ENCODE results near the gene PCSK6. TPM values are rescaled to one million over a fixed set of nuclear protein-coding genes. Genes with fewer than 3 reads are reported as not detected.

Gene PCSK6
- total RNA-seq, 1 donor from 2014 or later: 3.3 TPM

GRCh38 chr15:101258238-101259144 lies 231.0 kb downstream of the PCSK6 start:
- intact Hi-C loops (cut with micrococcal nuclease): loop anchor here (1.0 to 5.0 kb wide), 3 partner anchors 170 to 341 kb away; partner anchors contain the start of gene LRRK1

GRCh38 chr15:101256757-101257156 lies 232.8 kb downstream of the PCSK6 start:
- intact Hi-C loops (cut with micrococcal nuclease): loop anchor here (5.0 kb wide), 1 partner anchor 339 kb away; the partner anchor contains the start of gene LRRK1

- intact Hi-C loops (cut with micrococcal nuclease): loop anchor here (5.0 kb wide), 1 partner anchor 338 kb away; the partner anchor contains the start of gene LRRK1
Observed at GRCh38 chr15:101255615-101256241, 233.8 kb downstream of the PCSK6 start.

- intact Hi-C loops (cut with micrococcal nuclease): loop anchor here (5.0 kb wide), 1 partner anchor 338 kb away; the partner anchor contains the start of gene LRRK1
Observed at GRCh38 chr15:101255051-101255395, 234.5 kb downstream of the PCSK6 start.

GRCh38 chr15:101254157-101255050 lies 235.1 kb downstream of the PCSK6 start:
- intact Hi-C loops (cut with micrococcal nuclease): loop anchor here (5.0 kb wide), 1 partner anchor 337 kb away; the partner anchor contains the start of gene LRRK1

Other genes with a start within 250 kb of the PCSK6 start
- gene CHSY1, start 237.7 kb downstream of the PCSK6 start, total RNA-seq: 35.6 and 37.5 TPM in 2 replicates
- 40.0 and 42.5 TPM in 2 replicates for gene SELENOS, start 212.2 kb downstream of the PCSK6 start, total RNA-seq
- gene SNRPA1, start 194.5 kb downstream of the PCSK6 start, total RNA-seq: 135 and 147 TPM in 2 replicates
- gene TM2D3, start 162.7 kb upstream of the PCSK6 start, total RNA-seq: 42.9 and 47.0 TPM in 2 replicates
- gene TARS3, start 234.8 kb upstream of the PCSK6 start, total RNA-seq: 16.1 and 18.6 TPM in 2 replicates